ENCODE results near the gene RASGEF1C. TPM values are rescaled to one million over a fixed set of nuclear protein-coding genes. Genes with fewer than 3 reads are reported as not detected.
"Not testable (repeated sequence)": the region's sequence is repeated elsewhere in the genome, so short reads cannot be mapped to it uniquely, and the experiment has no call there.

The RASGEF1C gene
- total and polyA plus RNA-seq, 10 donors = 0.06 to 1.1 (median 0.21) TPM; not detected in 6

- peak overlapping the region in 7 of 8 donors; percentile 29 to 76 (median 71) for H3K27ac ChIP-seq
- H3K9me3 ChIP-seq = no peaks in the 10 kb centered on the region
- peaks cover 0 to 7% (median 0%) of the 10 kb centered on the region in 7 donors for H3K27me3 ChIP-seq (replicated peaks in 1 of 7)
- H3K4me3 ChIP-seq = peak overlapping the region; percentile 33 to 72 (median 43)
- DNase-seq = peak; percentile 93
- H3K4me1 ChIP-seq = peaks cover 0 to 41% (median 16%) of the 10 kb centered on the region in 6 donors
- intact Hi-C loops (cut with DNase I; ENCODE audit: low total_unique reads) = no loop called here
- 0 to 5% (median 2%) methylated on average over 50 to 58 of the region's 58 CpGs for WGBS, 5 donors
- no peak for TF ChIP-seq POLR2A (IDR thresholded peaks at IDR 0.05)
- TF ChIP-seq CTCF (IDR thresholded peaks at IDR 0.05 in 8 of 11, conservative IDR thresholded peaks at IDR 0.05 in 3 of 11) = peak; percentile 72 to 97 (median 91)
- peak; percentile 58 to 82 (median 70) for TF ChIP-seq POLR2AphosphoS5 (IDR thresholded peaks at IDR 0.05)
- no peaks in the 10 kb centered on the region for H3K36me3 ChIP-seq
Measured at GRCh38 chr5:180090098-180090768, 118.8 kb downstream of the RASGEF1C start.

GRCh38 chr5:180089628-180090027 lies 119.4 kb downstream of the RASGEF1C start:
- WGBS, 5 donors = 72 to 83% (median 75%) methylated on average over 18 of the region's 18 CpGs
- intact Hi-C loops (cut with DNase I; ENCODE audit: low total_unique reads); H3K36me3 ChIP-seq; DNase-seq; H3K9me3 ChIP-seq: not testable (repeated sequence)
- Histone ChIP-seq H3K4me3 (peak overlapping the region in 6 of 8 donors; percentile 34 to 72 (median 48)), H3K4me1 (peaks cover 0 to 47% (median 16%) of the 10 kb centered on the region in 6 donors), H3K27ac (peak overlapping the region in 4 of 8 donors; percentile 64 to 76 (median 70)), H3K27me3 (replicated peaks in 1 of 7) (peaks cover 0 to 13% (median 0%) of the 10 kb centered on the region in 7 donors)

- TF ChIP-seq CTCF (IDR thresholded peaks at IDR 0.05 in 8 of 11, conservative IDR thresholded peaks at IDR 0.05 in 3 of 11) (no peak), POLR2AphosphoS5 (IDR thresholded peaks at IDR 0.05) (no peak), POLR2A (IDR thresholded peaks at IDR 0.05) (no peak)
- H3K9me3 ChIP-seq = no peaks in the 10 kb centered on the region
- intact Hi-C loops (cut with DNase I; ENCODE audit: low total_unique reads) = no loop called here
Measured at GRCh38 chr5:180088561-180088960, 120.5 kb downstream of the RASGEF1C start.

GRCh38 chr5:180086816-180087399 lies 122.1 kb downstream of the RASGEF1C start:
- 73 to 85% (median 76%) methylated on average over 11 of the region's 11 CpGs for WGBS, 5 donors
- Histone ChIP-seq H3K27me3 (replicated peaks in 1 of 7) (peaks cover 0 to 36% (median 0%) of the 10 kb centered on the region in 7 donors), H3K4me1 (peaks cover 0 to 33% (median 14%) of the 10 kb centered on the region in 6 donors), H3K4me3 (no peak overlapping the region), H3K36me3 (no peaks in the 10 kb centered on the region), H3K9me3 (no peaks in the 10 kb centered on the region), H3K27ac (no peak overlapping the region)
- intact Hi-C loops (cut with DNase I; ENCODE audit: low total_unique reads) = no loop called here
- TF ChIP-seq POLR2AphosphoS5 (IDR thresholded peaks at IDR 0.05) (no peak), CTCF (IDR thresholded peaks at IDR 0.05 in 8 of 11, conservative IDR thresholded peaks at IDR 0.05 in 3 of 11) (no peak)
- DNase-seq = no peak

More at GRCh38 chr5:180088561-180088960, 120.5 kb downstream of the RASGEF1C start:
- Histone ChIP-seq H3K27ac (no peak overlapping the region), H3K4me1 (peaks cover 0 to 41% (median 16%) of the 10 kb centered on the region in 6 donors), H3K27me3 (replicated peaks in 1 of 7) (peaks cover 0 to 21% (median 0%) of the 10 kb centered on the region in 7 donors), H3K4me3 (no peak overlapping the region), H3K36me3 (no peaks in the 10 kb centered on the region)
- no peak for DNase-seq
- WGBS, 5 donors = 87 to 99% (median 97%) methylated on average over 8 of the region's 8 CpGs
